Heart left ventricle (tissue), 16 donors: Measurements from ENCODE around the gene INF2. TPM values are rescaled to one million over a fixed set of nuclear protein-coding genes. Genes with fewer than 3 reads are reported as not detected.
A peak's percentile ranks its signal among the peaks of the same experiment; 100 is the strongest.

Experiments used
- ATAC-seq, 4 donors: fragments of 200-7000 bp; cut with Tn5 transposase; one replicate each; pipeline ENCODE4 v1.9.1; 2020 to 2022; ENCODE audit warnings: moderate library complexity in 4 of 4, mild to moderate bottlenecking in 3 of 4, moderate number of reproducible peaks in 1 of 4
- DNase-seq, 5 donors: peaks; one replicate each; pipeline ENCODE4 v3.0.0-alpha.2; 2020
- H3K27ac ChIP-seq, 12 donors: fragments of 200-600 bp; sonication (generic) in 4 of 12; one replicate each; pipeline versions ENCODE4 v1.5.0 to v1.8.0; 2016 to 2022; ENCODE audit warnings: mild to moderate bottlenecking in 2 of 12
- H3K27me3 ChIP-seq, 9 donors: fragments of 200-600 bp; sonication (generic) in 2 of 9; one replicate each; pipeline versions ENCODE4 v1.5.1 to v1.8.0; 2016 to 2022; ENCODE audit warnings: mild to moderate bottlenecking in 3 of 9
- H3K36me3 ChIP-seq, 9 donors: fragments of 200-600 bp; sonication (generic) in 2 of 9; one replicate each; pipeline versions ENCODE4 v1.5.0 to v1.8.0; 2018 to 2022; ENCODE audit warnings: mild to moderate bottlenecking in 2 of 9
- H3K4me1 ChIP-seq, 12 donors: fragments of 200-600 bp; sonication (generic) in 4 of 12; one replicate each; pipeline versions ENCODE4 v1.5.0 to v1.8.0; 2016 to 2022; ENCODE audit warnings: mild to moderate bottlenecking in 3 of 12
- H3K4me3 ChIP-seq, 12 donors: fragments of 200-600 bp; sonication (generic) in 4 of 12; one replicate each; pipeline versions ENCODE4 v1.5.0 to v1.8.0; 2017 to 2022; ENCODE audit warnings: mild to moderate bottlenecking in 9 of 12, moderate library complexity in 4 of 12
- H3K9me3 ChIP-seq, 12 donors: fragments of 200-600 bp; sonication (generic) in 4 of 12; one replicate each; pipeline versions ENCODE4 v1.5.0 to v1.8.0; 2016 to 2022; ENCODE audit warnings: mild to moderate bottlenecking in 1 of 12
- CTCF ChIP-seq, 12 donors: fragments of 200-600 bp; sonication (generic) in 4 of 12; IDR thresholded peaks; one replicate each; pipeline versions ENCODE4 v1.5.0 to v1.8.0; 2018 to 2022; ENCODE audit warnings: antibody characterized with exemption in 12 of 12, mild to moderate bottlenecking in 5 of 12
- POLR2A ChIP-seq, 2 donors: fragments of 450-650 bp; IDR thresholded peaks; one replicate each; pipeline ENCODE4 v1.6.1; 2017; ENCODE audit warnings: antibody characterized with exemption in 2 of 2, mild to moderate bottlenecking in 2 of 2, moderate library complexity in 2 of 2
- WGBS, 4 donors: extraction: QIAGEN DNeasy Blood & Tissue Kit in 2 of 4; methylation state at CpG; one replicate each; pipeline versions ENCODE4 v1.1.5 to v1.1.7; 2013 to 2018; 5-methylcytosine and 5-hydroxymethylcytosine counted together
- intact Hi-C, 10 donors: fragments of 100-400 bp; cut with DNase I; formaldehyde crosslinking; loops; one replicate each; pipeline versions ENCODE4 v1.11.1 to v1.14.2; 2022
- polyA plus RNA-seq, 2 donors: library from polyadenylated mRNA; stranded (reverse); fragments of 200-250 nt; gene quantifications; one replicate each; pipeline ENCODE4 v1.2.3, GENCODE V29; 2013
- total RNA-seq, 9 donors: library from RNA; depleted of rRNA in 2 of 9; stranded (reverse); fragments of >200 nt in 2 of 9; fragmentation: NEBNext Ultra II Directional in 3 of 9; extraction: Animal tissue kit (Norgen Biotek cat#: 25700) in 3 of 9; gene quantifications; one replicate each; pipeline versions ENCODE4 v1.1.0 to v1.2.4, GENCODE V29; 2016 to 2023
- donor health status: ischemic (EF 13 %, LVEDD 7.1; RV severe dilation, severe dysfunction).
- donor health status: healthy with polysubstance abuse.
- donor health status: DM: no; HTN: yes; CAD: no.
- donor health status: DM: no; HTN: no; CAD: no.
- donor health status: ischemic (EF 25% LVEDD 6.9; RV normal size, moderate dysfunction).
- donor health status: ischemic (EF 25% LVEDD 5.7; RV mildly dilated, moderate dysfunction).
- donor health status: healthy.
- donor health status: DM: yes; HTN: yes; CAD: no.
- donor health status: ischemic (EF 35%, LVEDD 5.7; RV mildly dilated, moderate dysfunction).
- donor health status: nonischemic (EF 11% LVEDD 7.7; RV severe dilation, severe dysfunction).
- donor health status: DM: yes; HTN: yes; CAD: no.
- donor health status: PGD.
- donor health status: ischemic (EF 29% LVEDD 5.4; RV normal size, mild dysfunction).
- donor health status: nonischemic (EF 23%, LVEDD 6.1; RV moderate dilation, normal function).

Gene INF2
- total and polyA plus RNA-seq, 11 donors: 26.0 to 58.9 (median 28.8) TPM

DNA sequence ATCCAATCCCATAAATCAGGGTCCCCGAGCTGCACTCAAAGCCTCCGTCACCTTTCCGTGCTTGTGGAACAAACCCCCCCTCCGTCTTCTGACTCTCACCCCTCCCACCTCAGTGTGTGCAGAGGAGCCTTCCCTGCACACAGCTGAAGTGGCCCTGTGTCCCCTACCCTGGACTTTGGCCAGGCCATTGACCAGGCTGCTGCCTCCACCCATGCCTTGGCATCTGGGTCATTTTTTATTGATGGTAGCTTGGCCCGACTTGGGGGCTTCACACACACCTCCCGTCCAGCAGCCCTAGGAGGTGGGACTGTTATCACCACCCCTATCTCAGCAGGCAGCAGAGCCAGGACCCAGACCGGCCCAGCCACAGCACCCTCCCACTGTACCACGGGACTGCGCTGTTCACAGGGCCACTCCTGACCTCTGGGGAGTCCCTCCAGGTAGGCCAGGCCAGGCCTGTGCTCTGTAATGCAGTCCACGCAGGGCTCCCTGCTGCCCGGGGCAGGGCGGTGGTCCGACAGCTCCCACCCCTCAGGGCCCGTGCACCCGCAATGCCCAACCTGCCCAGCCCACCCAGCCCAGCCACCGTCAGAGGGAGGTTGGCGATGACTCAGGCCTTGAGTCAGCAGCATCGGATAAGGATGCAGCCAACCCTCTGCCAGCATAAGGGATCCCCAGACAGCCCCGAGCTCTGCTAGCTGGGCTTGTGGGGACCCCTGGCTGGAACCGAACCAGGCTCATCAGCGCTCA is 9.2 kb upstream of the INF2 start:
- Histone ChIP-seq H3K27ac (peak overlapping the region; percentile 12 to 90 (median 85)), H3K36me3 (no peaks in the 10 kb centered on the region), H3K9me3 (no peaks in the 10 kb centered on the region), H3K4me1 (peaks cover 31 to 66% (median 58%) of the 10 kb centered on the region in 12 donors), H3K27me3 (no peaks in the 10 kb centered on the region), H3K4me3 (no peak overlapping the region)
- ATAC-seq (peak in 2 of 4 donors; percentile 4 to 23), DNase-seq (peak in 3 of 5 donors; percentile 18 to 61 (median 57))
- TF ChIP-seq CTCF (IDR thresholded peaks at IDR 0.05) (no peak), POLR2A (IDR thresholded peaks at IDR 0.05) (no peak)
- 79 to 82% (median 80%) methylated on average over 18 to 21 of the region's 21 CpGs for WGBS, 4 donors
- intact Hi-C loops: no loop called here

DNA sequence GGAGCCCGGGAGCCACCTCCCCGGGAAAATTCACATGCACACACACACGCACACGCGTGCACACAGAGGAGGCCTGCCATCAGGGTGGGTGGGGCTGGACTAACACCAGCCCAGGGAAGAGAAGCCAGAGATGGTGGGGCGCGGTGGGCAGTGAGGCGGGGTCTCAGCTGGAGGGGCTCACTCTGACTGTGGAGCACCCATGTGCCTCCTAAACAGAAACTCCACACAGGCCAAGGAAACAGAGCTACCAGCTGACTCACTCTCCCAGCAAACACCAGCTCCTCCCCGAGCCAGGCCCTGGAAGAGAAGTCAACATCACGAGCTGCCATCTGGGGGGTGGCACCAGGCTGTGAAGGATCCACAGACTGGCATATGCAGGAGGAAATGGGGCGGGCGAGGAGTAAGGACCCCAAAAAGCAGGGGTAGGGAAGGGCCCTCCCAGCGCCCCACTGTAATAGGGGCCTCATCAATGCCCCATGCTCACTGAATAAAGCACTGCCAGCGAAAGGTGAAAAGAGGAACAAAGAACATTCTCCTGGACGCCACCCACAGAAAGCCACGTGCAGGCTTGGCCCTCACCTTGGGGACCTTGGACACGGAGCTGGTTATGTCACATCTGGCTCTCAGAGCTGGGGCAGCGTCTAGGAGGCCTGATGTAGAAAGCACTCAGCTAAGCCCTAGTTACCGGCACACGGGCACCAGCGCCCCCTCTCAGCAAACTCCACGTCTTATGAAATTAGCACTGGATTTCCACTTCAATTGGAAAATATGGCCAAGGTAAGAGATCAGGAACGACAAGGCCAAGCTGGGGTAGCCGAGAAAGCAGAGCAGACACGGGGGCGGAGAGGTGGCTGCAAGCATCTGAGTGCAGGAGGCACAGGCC is 8.4 kb upstream of the INF2 start:
- H3K9me3 ChIP-seq: no peaks in the 10 kb centered on the region
- intact Hi-C loops: no loop called here
- no peaks in the 10 kb centered on the region for H3K27me3 ChIP-seq
- H3K36me3 ChIP-seq: no peaks in the 10 kb centered on the region
- ATAC-seq: peak in 3 of 4 donors; percentile 8 to 23 (median 18)
- peak overlapping the region in 7 of 12 donors; percentile 19 to 47 (median 31) for H3K4me3 ChIP-seq
- DNase-seq: peak in 3 of 5 donors; percentile 46 to 74 (median 67)
- TF ChIP-seq CTCF (IDR thresholded peaks at IDR 0.05): peak in 2 of 12 donors; percentile 16 to 18
- TF ChIP-seq POLR2A (IDR thresholded peaks at IDR 0.05): no peak
- peaks cover 31 to 66% (median 58%) of the 10 kb centered on the region in 12 donors for H3K4me1 ChIP-seq
- 51 to 59% (median 56%) methylated on average over 26 of the region's 26 CpGs for WGBS, 4 donors
- peak overlapping the region; percentile 12 to 90 (median 84) for H3K27ac ChIP-seq

DNA sequence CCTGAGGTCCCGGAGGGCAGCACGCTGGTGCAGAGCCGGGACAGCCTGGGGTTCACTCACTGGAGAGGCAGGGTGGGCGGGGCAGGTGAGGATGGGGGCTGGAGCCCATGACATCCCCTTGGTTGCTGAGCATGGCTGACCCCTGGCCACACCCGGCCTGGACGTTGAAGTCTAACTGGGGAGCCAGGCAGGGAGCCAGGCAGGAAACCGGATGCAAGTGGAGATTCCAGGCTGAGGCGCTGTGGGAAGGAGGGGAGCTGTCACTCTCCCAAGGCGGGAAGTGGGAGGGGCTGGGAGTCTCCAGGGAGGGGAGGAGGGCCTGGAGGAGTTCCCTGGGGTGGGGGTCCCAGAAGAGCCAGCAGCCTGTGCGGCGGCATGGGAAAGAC is 7.7 kb upstream of the INF2 start:
- Histone ChIP-seq H3K4me3 (peak overlapping the region in 8 of 12 donors; percentile 20 to 47 (median 31)), H3K27me3 (no peaks in the 10 kb centered on the region), H3K9me3 (no peaks in the 10 kb centered on the region), H3K36me3 (no peaks in the 10 kb centered on the region), H3K27ac (peak overlapping the region in 11 of 12 donors; percentile 79 to 90 (median 85)), H3K4me1 (peaks cover 31 to 66% (median 57%) of the 10 kb centered on the region in 12 donors)
- ATAC-seq (peak; percentile 43 to 80 (median 66)), DNase-seq (peak; percentile 92 to 96 (median 94))
- 8 to 26% (median 19%) methylated on average over 9 to 11 of the region's 11 CpGs for WGBS, 4 donors
- TF ChIP-seq CTCF (IDR thresholded peaks at IDR 0.05) (peak in 1 of 12 donors; percentile 9), POLR2A (IDR thresholded peaks at IDR 0.05) (no peak)
- intact Hi-C loops: no loop called here
